Hepatic stellate cell (primary cell): ENCODE measurements around the gene ME3.
"Not testable (repeated sequence)": the region's sequence is repeated elsewhere in the genome, so short reads cannot be mapped to it uniquely, and the experiment has no call there.

Experiments
- DNase-seq: peaks from one replicate; pipeline ENCODE4 v3.0.0; 2011; ENCODE audit warnings: low spot score

ME3 gene

GRCh38 chr11:86663761-86664160 lies 8.7 kb downstream of the ME3 start:
- DNase-seq: no peak

DNA sequence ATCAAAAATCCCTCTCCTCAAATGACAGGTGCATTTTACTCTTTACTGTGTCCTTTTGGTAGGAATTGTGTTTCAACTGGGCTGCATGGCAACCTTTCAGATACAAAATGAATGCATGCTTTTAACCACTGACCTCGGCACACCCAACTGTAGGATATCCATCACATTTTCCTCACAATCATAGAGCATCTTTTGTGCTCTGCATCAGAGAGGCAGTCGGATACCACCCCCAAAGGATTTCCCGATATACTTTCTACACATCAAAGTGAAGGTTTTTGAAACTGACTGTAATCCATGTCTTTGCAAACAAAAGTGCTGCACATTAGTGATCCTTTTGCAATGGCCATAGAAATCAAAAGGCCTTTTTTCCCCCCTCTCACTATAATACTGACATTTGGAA lies 9.1 kb downstream of the ME3 start:
- no peak for DNase-seq

DNA sequence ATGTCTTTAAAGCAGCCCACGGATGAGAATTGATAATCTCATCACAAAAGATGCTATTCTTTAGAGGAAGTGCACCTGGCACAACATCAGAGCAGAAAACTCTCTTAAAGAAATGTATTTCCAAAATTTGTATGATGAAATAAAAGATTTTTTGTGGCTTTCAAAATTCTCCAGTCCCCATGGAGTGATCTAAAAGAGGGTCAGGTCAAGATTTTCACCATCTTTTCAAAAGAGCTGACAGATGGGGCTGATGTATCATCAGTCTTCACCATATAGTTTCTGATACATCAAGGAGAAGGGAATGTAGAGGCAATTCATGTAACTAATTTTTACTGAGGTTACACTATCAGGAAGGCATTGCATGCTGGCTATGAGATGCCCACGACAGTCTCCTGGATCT lies 11.7 kb downstream of the ME3 start:
- DNase-seq: no peak

DNA sequence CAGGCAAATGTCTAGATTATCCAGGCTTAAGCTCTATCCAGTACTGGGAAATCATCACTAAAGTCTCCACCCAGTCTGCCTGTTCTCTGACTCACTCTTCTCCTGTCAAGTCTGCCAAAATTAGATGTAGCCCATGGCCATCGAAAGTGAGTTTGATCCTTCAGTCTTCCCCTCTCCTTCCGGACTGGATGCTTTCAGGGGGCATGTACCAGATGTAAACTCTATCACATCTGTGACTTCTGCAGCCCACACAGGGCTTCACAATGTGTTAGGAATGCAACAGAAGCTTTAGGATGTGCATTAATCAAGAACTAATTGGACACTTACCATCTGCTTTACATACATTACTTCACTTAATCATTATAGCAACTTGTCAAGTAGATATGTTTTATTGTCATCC lies 12.3 kb downstream of the ME3 start:
- DNase-seq: peak; percentile 38

DNA sequence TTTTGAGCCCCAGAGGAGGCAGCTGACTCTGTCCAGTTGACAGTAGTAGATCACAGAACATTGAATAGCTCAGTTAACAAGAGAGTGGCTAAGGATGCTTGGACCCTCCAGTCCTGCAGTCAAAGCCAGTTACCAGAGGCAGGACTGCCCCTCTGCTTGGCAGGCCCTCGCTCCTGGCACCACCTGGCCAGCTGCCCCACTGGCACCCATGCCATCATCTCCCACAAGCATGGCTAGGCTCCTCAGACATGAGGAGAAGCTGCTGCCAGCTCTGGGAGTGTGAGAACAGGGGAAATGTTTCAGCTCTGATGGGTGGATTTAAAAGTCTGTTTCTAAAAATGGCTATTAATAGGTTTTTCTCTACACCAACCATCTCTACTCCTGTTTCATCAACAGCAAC lies 13.9 kb downstream of the ME3 start:
- no peak for DNase-seq

DNA sequence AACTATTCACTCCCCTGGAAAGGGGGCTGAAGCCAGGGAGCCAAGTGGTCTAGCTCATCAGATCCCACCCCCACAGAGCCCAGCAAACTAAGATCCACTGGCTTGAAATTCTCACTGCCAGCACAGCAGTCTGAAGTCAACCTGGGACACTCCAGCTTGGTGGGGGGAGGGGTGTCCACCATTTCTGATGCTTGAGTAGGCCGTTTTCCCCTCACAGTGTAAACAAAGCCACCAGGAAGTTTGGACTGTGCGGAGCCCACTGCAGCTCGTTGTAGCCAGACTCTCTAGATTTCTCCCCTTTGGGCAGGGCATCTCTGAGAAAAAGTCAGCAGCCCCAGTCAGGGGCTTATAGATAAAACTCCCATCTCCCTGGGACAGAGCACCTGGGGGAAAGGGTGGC lies 27.2 kb downstream of the ME3 start:
- not testable (repeated sequence) for DNase-seq

- no peak for DNase-seq
These were observed 28.1 kb downstream of the ME3 start for GRCh38 chr11:86644291-86644690.

- no peak for DNase-seq
These were observed 30.7 kb downstream of the ME3 start for GRCh38 chr11:86641537-86642261.

DNA sequence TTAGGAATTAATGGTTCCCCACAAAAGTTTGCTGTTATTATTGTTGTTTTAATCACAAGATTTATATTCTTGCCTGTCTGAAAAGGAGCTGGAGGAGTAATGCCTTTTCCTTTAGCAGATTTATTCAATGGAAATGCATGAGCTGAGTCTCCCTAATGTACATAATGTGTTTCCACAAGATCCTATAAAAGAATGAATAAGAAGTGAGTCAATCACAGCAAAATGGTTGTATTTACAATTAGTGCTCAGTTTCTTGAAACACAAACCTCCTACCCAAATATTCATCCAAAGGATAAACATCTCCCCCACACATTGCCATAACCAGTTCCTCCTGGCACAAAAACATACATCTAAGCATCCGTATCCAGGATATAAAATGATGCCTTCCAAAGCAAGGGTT lies 33.3 kb downstream of the ME3 start:
- DNase-seq: no peak

- no peak for DNase-seq
These were observed 33.7 kb downstream of the ME3 start for GRCh38 chr11:86638673-86639072.

- DNase-seq: no peak
These were observed 34.4 kb downstream of the ME3 start for GRCh38 chr11:86637988-86638387.

- no peak for DNase-seq
These were observed 36.1 kb downstream of the ME3 start for GRCh38 chr11:86636275-86636674.

- peak; percentile 83 for DNase-seq
These were observed 39.7 kb downstream of the ME3 start for GRCh38 chr11:86632499-86633269.

DNA sequence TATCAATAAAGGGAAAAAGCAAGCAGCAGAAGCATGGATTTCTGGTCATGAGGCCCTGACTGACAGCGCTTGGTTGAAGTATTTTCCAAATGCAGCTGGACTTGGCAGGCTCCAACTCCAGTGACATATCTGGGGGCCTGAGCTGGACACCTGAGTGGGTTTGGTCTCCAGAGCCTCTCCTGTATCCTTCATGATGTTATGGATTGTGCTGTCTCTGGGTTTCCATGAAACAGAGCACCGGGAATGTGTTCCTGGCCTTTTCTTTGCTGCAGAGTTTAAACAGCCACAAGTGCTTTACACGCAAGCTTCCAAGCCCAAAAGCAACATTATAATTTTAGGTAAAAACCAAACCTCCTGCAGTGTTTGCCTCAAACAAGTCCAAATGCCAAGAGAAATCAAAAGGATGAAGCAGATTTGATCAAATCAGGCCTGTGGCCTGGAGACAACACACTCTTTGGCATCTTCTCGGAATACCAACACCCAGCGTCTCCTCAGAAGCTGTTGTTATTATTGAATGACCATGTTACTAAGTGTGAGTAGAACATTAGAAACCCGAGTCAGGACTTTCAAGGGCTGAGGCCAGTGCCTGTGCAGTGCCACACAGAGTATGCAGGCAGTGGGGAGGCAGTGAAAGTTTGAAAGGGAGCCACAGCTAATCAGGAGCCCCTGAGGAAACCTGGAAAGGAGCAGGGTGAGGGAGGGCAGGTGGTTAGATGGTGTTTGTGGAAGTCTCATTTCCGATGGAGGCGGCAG lies 42.0 kb downstream of the ME3 start:
- no peak for DNase-seq

DNA sequence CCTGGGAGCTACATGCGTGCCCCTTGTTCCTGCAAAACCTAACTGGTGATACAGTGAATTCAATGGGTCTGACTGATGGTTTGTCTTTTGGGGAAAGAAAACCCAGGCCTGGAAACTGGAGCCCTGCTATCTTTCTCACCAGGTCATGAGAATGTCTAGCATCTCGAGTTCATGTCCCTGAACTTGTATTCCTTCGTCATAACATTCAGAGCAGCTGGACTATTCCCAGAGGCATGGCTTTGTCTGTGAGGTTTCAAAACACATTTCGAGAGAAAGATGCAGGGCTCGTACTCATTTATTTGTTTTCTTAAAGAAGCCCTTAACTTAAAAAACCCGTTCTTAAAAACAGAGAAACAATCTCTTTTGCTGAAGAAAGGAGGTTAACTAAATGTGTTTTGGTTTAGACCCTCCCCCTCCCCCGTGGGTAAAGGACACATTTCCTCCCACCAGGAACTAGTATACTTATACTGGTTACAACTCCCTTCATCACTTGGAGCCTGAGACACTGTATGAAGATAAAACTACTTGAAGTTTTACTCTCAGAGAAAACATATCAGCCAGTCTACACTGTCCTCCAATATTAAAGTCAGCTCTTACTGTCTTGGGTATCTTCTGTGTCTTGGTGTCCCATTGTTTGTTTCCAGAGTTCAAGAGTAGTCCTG lies 43.2 kb downstream of the ME3 start:
- DNase-seq: no peak

- no peak for DNase-seq
These were observed 44.5 kb downstream of the ME3 start for GRCh38 chr11:86627776-86628455.

DNA sequence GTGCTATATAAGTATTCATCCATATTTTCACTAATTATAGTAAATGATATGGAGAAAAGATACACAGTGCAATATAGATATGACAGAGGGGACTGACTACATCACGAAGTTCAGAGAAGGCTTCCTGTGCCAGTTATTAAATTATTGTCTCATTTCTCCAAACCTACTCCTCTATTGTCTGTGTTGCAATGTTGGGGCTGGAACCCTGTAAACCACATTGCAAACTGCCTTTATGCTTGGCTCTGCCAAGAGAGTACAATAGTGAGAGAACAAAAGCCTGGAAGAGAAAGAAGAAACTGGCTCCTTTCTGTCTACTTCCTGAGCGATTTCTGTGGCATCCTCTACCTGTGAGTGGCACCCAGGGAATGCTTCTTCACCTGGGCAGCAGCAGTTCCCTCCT lies 46.4 kb downstream of the ME3 start:
- DNase-seq: no peak

- no peak for DNase-seq
These were observed 46.9 kb downstream of the ME3 start for GRCh38 chr11:86625544-86625943.

DNA sequence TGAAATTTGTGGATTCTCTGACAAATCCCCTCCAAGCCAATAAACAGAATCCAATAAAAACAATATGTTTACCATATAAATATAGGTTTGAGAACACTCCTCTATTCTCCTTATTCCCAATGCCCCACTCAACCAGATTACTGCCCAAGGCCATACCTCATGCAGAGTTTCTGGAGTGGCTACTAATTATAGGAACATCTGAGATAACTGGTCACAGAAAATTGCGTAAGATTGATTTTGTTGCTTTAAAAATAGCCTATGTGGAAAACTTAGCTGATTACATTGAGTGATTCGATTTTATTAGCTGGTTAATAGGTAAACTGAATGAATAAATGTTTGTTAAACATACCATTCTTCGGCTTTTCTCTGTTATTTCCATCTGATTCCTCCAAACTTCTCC lies 48.0 kb downstream of the ME3 start:
- no peak for DNase-seq

DNA sequence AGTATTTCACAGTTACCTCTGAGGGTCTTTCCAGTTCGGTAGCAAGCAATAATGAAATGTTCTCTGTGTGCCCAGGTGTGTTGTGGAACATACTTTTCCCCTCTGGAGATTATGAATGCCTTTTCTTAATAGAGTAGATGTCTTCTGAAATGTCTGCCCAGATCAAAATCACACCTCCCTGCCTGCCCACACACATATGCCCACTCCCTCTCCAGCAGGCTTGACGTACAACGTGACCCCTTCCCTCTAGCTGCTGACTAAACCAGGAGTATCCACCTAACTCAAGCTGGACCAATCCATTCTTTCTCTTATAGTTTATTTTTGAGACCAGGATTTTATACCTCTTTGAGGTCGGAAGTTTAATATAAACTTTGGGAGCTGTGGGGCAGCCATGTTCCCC lies 48.7 kb downstream of the ME3 start:
- no peak for DNase-seq

DNA sequence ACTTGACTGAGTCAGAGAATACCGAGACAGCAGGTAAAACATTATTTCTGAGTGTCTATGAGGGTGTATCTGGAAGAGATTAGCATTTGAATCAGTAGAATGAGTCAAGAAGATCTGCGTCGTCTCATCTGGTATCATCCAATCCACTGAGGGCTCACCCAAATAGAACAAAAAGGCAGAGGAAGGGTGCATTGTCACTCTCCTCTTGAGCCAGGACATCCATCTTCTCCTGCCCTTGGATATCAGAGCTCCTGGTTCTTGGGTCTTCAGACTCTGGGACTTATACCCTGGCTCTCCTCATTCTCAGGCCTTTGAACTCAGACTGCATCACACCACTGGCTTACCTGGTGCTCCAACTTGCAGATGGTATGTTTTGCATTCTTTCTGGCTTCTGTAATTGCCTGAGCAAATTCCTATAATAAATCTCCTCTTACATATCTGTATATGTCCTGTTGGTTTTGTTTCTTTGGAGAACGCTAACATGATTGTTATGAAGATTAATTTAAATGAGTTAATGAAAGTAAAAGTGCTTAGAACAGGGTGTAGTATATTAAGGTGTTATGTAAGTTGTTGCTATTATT lies 49.3 kb downstream of the ME3 start:
- no peak for DNase-seq

DNA sequence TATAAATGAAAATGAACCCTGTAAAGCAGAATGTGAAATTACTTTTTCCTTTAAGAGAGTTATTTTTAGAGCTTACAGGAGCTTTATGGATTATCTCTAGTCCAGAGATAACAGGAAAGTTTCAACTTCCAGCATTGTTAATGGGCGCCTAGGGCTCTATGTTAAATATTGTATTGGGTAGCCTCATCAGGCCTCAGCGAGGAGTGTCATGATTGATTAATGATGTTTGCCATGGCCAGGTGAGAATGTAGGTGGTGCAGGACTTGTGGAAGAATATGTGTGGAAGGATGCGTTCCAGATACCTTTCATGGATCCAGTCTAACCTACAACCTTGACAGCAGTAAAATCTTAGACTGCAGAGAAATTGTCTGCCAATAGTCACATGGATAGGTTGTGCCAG lies 50.6 kb downstream of the ME3 start:
- no peak for DNase-seq
